SK-N-MC (cell line): ENCODE measurements around the gene KNOP1.

ENCODE experiments used
- EZH2 ChIP-seq: fragments of 200-600 bp; sonication (generic); IDR thresholded peaks from one replicate; pipeline ENCODE4 v1.6.1; 2017; ENCODE audit warnings: antibody characterized with exemption
- POLR2AphosphoS5 ChIP-seq: IDR thresholded peaks from 2 replicates; pipeline ENCODE4 v1.6.1; 2012; ENCODE audit warnings: mild to moderate bottlenecking, low read depth, low read length, borderline replicate concordance

DNA sequence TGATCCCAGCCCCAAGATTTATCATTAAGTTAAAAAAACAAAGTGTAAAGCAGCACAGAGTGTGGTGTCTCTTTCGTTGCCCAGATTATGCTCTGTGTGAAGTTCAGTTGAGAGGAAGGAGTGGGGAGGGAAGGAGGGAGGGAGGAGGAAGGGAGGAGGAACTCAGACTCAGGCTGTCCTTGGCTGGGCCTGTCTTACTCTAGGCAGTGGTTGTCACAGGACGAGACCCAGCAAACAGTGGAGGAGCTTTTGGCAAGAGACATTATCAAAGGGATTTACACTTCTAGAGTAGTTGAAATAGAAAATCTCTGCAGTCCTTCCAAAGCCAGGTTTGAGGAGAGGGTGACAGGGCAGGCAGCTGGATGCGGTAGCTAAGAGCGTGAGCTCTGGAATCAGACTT is 27.8 kb downstream of the KNOP1 start:
- TF ChIP-seq EZH2 (no peak), POLR2AphosphoS5 (no peak)
